HG03432 (cell line): ENCODE data around the gene RTRAF.

Experiments
- ATAC-seq: cut with Tn5 transposase; IDR thresholded peaks from one replicate; pipeline ENCODE4 v1.9.1; 2021; ENCODE audit warnings: mild to moderate bottlenecking, moderate library complexity; ENCODE audit not compliant: unreplicated experiment

RTRAF gene

DNA sequence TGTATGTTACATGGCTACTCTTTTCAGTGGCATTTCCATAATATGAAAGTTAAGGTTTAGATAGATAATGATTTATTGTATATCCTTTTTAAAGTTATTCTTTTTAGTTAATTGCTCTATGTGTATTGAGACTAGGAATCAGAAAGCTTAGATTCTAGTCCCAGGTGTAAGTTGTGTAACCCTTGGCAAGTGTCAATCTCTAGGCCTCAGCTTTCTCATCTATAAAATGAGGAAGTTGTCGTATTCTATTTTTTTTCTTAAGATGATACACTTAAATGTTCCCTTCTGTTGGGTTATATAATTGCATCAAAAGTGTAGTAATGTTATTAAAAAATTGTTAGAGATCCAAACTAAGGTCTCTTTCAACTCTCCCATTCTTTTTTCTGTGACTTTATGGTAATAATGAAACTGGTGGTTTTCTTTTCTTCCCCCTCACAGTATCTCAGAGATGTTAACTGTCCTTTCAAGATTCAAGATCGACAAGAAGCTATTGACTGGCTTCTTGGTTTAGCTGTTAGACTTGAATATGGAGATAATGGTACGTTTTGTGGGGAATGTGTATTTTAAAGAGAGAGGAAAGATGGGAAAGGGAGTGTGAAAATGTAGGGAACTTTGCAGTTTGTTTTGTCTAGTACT is 4.1 kb downstream of the RTRAF start:
- no peak for ATAC-seq

GRCh38 chr14:51996148-51996746 is 6.9 kb downstream of the RTRAF start:
- ATAC-seq, result no peak

- ATAC-seq, result no peak
These were observed 9.0 kb downstream of the RTRAF start for GRCh38 chr14:51998348-51998747.

GRCh38 chr14:51999084-51999483 is 9.7 kb downstream of the RTRAF start:
- ATAC-seq, result no peak

- no peak for ATAC-seq
These were observed 10.8 kb downstream of the RTRAF start for GRCh38 chr14:52000019-52000582.

DNA sequence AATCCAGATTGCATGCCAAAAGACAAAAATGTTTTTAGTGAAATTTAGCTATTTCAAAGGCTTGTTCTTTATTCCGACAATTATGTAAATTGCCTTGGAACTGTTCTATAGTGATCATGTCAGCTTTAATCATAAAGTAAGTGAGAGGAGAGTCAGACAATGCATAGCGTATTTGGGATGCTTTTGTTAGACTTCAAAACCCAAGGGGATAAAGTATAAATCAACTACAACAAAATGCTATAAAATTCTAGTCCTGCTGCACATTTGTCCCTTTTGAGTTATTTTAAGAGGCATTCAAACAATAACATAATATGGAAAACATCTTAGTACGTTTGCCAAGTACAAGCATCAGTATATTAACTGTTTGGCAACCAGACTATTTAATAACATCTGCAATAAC is 11.3 kb downstream of the RTRAF start:
- ATAC-seq, result no peak

DNA sequence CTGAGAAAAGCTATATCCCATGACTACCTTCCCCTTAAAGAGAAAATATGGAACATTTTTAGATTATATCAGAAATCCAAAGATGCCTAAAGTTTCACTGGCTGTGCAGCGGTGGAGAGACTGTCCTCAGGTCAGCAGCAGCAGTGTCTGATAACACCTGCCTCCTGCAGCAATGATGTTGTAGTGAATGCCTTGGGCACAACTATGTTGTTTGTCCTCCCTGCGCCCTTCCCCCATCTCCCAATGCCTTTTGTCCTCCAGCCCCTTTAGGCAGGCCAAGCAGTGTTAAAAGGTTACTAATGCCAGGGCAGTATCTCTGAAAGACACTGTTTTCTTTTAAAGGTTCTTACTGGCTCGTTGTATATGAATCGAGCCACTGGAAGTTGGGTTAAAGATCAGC is 13.2 kb downstream of the RTRAF start:
- ATAC-seq, result no peak

DNA sequence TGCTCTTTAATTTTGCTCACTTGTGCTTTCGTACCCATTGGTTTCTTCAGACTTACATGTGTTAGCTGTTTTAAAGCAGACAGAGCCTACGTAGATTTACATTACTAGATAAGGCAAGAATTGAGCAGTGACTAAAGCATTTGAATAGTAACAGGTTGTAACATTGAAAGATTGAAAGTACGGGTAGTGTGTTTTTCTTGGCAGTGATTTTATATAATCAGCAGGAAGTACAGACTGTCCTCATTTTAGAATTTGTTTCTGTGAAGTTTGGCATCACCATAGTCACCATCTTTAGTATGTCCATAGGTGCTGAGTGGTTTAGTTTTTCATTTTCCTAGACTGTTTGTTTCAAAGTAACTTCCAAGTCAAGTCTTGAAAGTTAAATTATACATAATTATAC is 14.0 kb downstream of the RTRAF start:
- no peak for ATAC-seq

- no peak for ATAC-seq
These were observed 16.3 kb downstream of the RTRAF start for GRCh38 chr14:52005625-52006024.

DNA sequence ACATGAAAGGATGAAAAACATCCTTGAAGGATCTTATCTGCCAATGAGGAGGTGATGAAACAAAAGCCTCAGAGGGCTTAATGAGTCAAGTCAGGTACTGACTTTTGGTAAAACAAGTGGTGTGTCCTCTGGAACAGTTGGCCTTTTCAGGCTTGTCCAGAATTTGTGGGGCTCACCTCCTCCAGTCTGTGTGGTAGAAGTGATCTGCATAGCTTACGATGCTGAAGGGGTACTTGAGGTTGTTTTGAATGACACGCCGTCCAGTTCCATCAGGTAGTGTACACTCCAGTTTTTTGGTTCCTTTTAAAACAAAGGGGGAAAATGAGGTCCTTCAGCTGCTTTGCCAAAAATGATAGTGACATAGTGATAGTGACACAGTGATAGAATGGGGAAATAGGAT is 17.0 kb downstream of the RTRAF start:
- no peak for ATAC-seq

GRCh38 chr14:52007211-52007610 is 17.9 kb downstream of the RTRAF start:
- ATAC-seq, result no peak

- ATAC-seq, result no peak
These were observed 18.3 kb downstream of the RTRAF start for GRCh38 chr14:52007637-52008036.

GRCh38 chr14:52008136-52008535 is 18.8 kb downstream of the RTRAF start:
- ATAC-seq, result no peak

DNA sequence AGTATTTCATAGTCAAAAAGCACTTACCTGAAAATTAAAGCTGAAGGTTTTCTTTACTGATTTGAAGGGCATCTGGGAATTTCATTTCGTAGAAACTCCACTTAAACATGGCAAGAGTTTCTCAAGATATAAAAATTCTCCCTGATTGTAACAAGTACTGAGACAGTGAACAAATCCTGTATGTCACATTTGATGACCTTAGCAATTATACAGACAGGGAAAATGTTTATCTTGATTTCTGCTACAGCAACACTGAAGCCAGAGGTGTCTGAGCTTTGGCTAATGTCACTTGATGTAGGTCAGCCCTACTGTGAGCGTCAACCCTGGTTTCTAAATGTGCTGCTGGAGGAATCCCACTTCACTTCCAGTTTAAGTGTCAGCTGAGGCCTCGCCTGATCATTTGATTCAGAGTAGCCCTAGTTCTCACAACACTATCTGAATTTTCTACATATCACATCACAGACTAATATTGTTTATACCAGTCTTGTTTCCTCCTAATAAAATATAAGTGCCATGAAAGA is 20.9 kb downstream of the RTRAF start:
- no peak for ATAC-seq

- ATAC-seq, result no peak
These were observed 22.2 kb downstream of the RTRAF start for GRCh38 chr14:52011523-52011922.

- ATAC-seq, result no peak
These were observed 23.3 kb downstream of the RTRAF start for GRCh38 chr14:52012635-52013034.

DNA sequence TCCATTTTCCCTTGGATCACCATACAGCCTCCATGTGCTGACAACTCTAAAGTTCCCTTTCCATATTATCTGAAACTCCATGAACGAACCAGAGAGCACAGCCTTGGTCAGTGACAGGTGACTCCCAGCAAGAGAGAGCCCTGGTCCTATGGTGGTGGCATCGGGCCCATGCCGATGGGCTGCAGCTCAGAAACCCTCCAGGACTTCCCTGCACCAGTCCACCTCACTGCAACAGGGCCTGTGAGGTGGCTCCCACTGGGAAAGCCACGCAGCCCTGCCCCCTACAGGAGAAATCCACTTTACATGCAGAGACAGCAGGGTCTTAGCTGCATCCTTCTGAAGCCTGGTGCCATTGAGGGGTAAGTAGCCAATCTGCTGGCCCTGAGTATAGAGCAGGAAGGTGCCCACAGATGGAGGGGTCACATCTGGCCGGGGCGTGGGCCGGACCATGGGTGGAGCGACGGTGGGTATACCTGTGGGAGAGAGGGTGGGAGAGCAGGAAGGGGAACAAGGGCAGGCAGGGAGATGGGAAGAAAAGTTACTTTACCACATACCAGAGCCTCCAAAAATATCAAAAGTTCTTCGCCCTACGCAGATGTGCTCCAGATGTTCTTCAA is 24.7 kb downstream of the RTRAF start:
- no peak for ATAC-seq

- no peak for ATAC-seq
These were observed 25.4 kb downstream of the RTRAF start for GRCh38 chr14:52014601-52015267.

GRCh38 chr14:52015411-52016030 is 26.2 kb downstream of the RTRAF start:
- ATAC-seq, result no peak

DNA sequence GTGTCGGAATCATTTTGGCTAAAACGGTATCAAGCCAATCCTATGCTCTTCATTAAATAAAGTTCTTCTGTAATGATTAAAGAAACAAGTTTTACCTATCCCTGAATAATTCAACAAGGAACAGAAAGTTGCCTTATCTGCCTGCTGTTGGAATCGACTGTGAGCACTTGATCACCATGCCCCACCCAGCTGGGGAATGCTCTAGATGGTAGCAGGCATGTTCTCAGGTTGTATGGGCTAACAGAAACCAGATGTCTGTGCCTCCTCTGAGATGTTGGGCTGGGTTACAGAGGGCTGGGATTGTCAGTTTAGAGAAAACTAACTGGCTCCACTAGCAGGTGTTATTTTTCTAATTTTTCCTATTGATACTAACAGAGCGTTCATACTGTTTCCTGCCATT is 28.9 kb downstream of the RTRAF start:
- ATAC-seq, result no peak

DNA sequence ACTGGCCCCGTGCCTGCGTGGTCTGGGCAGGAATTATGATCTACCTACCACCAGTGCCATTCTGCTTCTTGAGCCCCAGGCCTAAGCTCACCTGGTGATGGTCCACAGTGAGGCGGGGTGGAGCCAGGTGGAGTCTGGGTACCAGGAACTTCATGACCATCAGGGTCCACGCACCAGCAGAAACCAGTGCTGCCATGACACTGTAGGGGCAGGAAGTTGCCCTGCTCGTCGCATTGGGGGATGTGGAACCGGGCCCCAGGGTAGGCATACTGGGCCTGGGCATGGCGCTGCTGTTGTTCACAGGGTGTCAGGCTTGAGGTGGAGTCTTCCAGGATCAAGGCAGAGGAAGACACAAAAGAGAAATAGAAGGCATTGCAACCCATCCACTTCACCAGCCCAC is 29.6 kb downstream of the RTRAF start:
- ATAC-seq, result no peak
